H1 (cell line): ENCODE measurements around the gene RGS3. TPM values are rescaled to one million over a fixed set of nuclear protein-coding genes. Genes with fewer than 3 reads are reported as not detected.

Experiments used
- CTCF ChIA-PET: fragments of 300-600 bp; sonication (Branson Sonifier 250); formaldehyde crosslinking; loops from one replicate; lab custom pipeline; 2021; ENCODE audit not compliant: partially characterized antibody; lab: Charles Lee
- POLR2A ChIA-PET: fragments of 300-600 bp; sonication (Branson Sonifier 250); formaldehyde crosslinking; loops from one replicate; lab custom pipeline; 2021; ENCODE audit warnings: inconsistent platforms; ENCODE audit not compliant: partially characterized antibody; lab: Charles Lee
- DNase-seq, 2 experiments: peaks; one replicate each; pipeline versions ENCODE4 v3.0.0 to v3.0.0-alpha.2; 2010 to 2022; ENCODE audit warnings: low spot score in 2 of 2, low read depth in 1 of 2, mixed read lengths in 1 of 2
- FAIRE-seq: peaks from 2 replicates; lab custom pipeline; 2011; peaks lifted over from hg19 to GRCh38; lab: Jason Lieb, UNC
- H2AFZ ChIP-seq: 2 replicates; pipeline ENCODE4 v1.8.1; 2012; ENCODE audit warnings: low read length, inconsistent platforms
- H2AK5ac ChIP-seq: 2 replicates; pipeline ENCODE4 v1.6.1; 2013; ENCODE audit warnings: low read depth, low read length
- H2BK120ac ChIP-seq: replicated peaks from 2 replicates; pipeline ENCODE3; 2013; ENCODE audit warnings: low read depth, low read length, inconsistent platforms
- H2BK12ac ChIP-seq: 2 replicates; pipeline ENCODE4 v1.6.1; 2013; ENCODE audit warnings: low read depth, low read length
- H2BK15ac ChIP-seq: 2 replicates; pipeline ENCODE4 v1.6.1; 2013; ENCODE audit warnings: low read length
- H2BK20ac ChIP-seq: 2 replicates; pipeline ENCODE4 v1.6.1; 2013; ENCODE audit warnings: low read length
- H2BK5ac ChIP-seq: 2 replicates; pipeline ENCODE4 v1.6.1; 2013; ENCODE audit warnings: low read depth, low read length
- H3K14ac ChIP-seq: 2 replicates; pipeline ENCODE4 v1.6.1; 2013; ENCODE audit warnings: inconsistent platforms; ENCODE audit not compliant: insufficient read length
- H3K18ac ChIP-seq: 2 replicates; pipeline ENCODE4 v1.6.1; 2013; ENCODE audit warnings: low read length; ENCODE audit errors: extremely low read depth
- H3K23ac ChIP-seq: 2 replicates; pipeline ENCODE4 v1.6.1; 2013; ENCODE audit warnings: inconsistent platforms; ENCODE audit not compliant: insufficient read length
- H3K23me2 ChIP-seq: 2 replicates; pipeline ENCODE4 v1.6.1; 2013; ENCODE audit warnings: low read depth, low read length
- H3K27ac ChIP-seq: 2 replicates; pipeline ENCODE4 v1.6.1; 2011; ENCODE audit warnings: low read depth, low read length, inconsistent platforms
- H3K27me3 ChIP-seq, 4 experiments: replicated peaks in 1 of 4; 1 replicate in 1 of 4; 2 replicates in 3 of 4; pipeline versions ENCODE4 v1.6.1 to v1.8.1; 2011 to 2013; ENCODE audit warnings: low read length in 3 of 4, mild to moderate bottlenecking in 3 of 4, inconsistent platforms in 2 of 4, mixed read lengths in 2 of 4, moderate library complexity in 1 of 4; ENCODE audit not compliant: control insufficient read depth in 3 of 4, insufficient read depth in 3 of 4; ENCODE audit errors: extremely low read depth in 1 of 4
- H3K36me3 ChIP-seq, 4 experiments: 2 replicates each; pipeline versions ENCODE4 v1.6.1 to v1.8.1; 2011 to 2013; ENCODE audit warnings: mild to moderate bottlenecking in 4 of 4, low read length in 3 of 4, moderate library complexity in 2 of 4, control low read depth in 1 of 4, inconsistent platforms in 1 of 4; ENCODE audit not compliant: insufficient read depth in 4 of 4, control insufficient read depth in 2 of 4
- H3K4ac ChIP-seq: replicated peaks from 2 replicates; pipeline ENCODE3; 2013; ENCODE audit warnings: low read length, low read depth, mixed read lengths, inconsistent platforms; ENCODE audit not compliant: insufficient read length
- H3K4me1 ChIP-seq, 4 experiments: replicated peaks in 1 of 4; 1 replicate in 1 of 4; 2 replicates in 3 of 4; pipeline versions ENCODE4 v1.6.1 to v1.8.1; 2011 to 2013; ENCODE audit warnings: low read length in 3 of 4, inconsistent platforms in 2 of 4, mixed read lengths in 1 of 4; ENCODE audit not compliant: insufficient read depth in 4 of 4, control insufficient read depth in 3 of 4
- H3K4me2 ChIP-seq, 2 experiments: 2 replicates each; pipeline versions ENCODE4 v1.6.1 to v1.8.1; 2011 to 2013; ENCODE audit warnings: low read depth in 2 of 2, low read length in 2 of 2, control low read depth in 1 of 2, inconsistent platforms in 1 of 2, mild to moderate bottlenecking in 1 of 2; ENCODE audit not compliant: insufficient read depth in 1 of 2
- H3K4me3 ChIP-seq, 4 experiments: fragments of 200-600, 300-600 bp in 1 of 4; sonication (generic), shearing (Covaris generic), sonication (Bioruptor Twin) in 1 of 4; 2 replicates each; pipeline versions ENCODE4 v1.5.1 to v1.8.1; 2011 to 2016; ENCODE audit warnings: low read length in 4 of 4, low read depth in 3 of 4, control low read depth in 2 of 4, inconsistent platforms in 2 of 4, mild to moderate bottlenecking in 2 of 4, mixed read lengths in 1 of 4, moderate library complexity in 1 of 4; ENCODE audit not compliant: insufficient read depth in 2 of 4; ENCODE audit errors: extremely low read depth in 1 of 4
- H3K56ac ChIP-seq: replicated peaks from 2 replicates; pipeline ENCODE3; 2013; ENCODE audit warnings: low read depth, mild to moderate bottlenecking, mixed read lengths, low read length, inconsistent platforms; ENCODE audit not compliant: insufficient read length
- H3K79me1 ChIP-seq: 2 replicates; pipeline ENCODE4 v1.6.1; 2013; ENCODE audit warnings: low read depth, low read length, control low read depth
- H3K79me2 ChIP-seq, 2 experiments: 2 replicates each; pipeline versions ENCODE4 v1.6.1 to v1.8.1; 2012 to 2013; ENCODE audit warnings: low read length in 2 of 2, mild to moderate bottlenecking in 2 of 2, inconsistent platforms in 1 of 2; ENCODE audit not compliant: insufficient read depth in 2 of 2, control insufficient read depth in 1 of 2
- H3K9ac ChIP-seq, 4 experiments: replicated peaks in 1 of 4; 1 replicate in 1 of 4; 2 replicates in 3 of 4; pipeline versions ENCODE4 v1.6.1 to v1.8.1; 2011 to 2013; ENCODE audit warnings: low read depth in 3 of 4, low read length in 3 of 4, control low read depth in 2 of 4, mild to moderate bottlenecking in 2 of 4, moderate library complexity in 2 of 4, inconsistent platforms in 1 of 4; ENCODE audit errors: extremely low read depth in 1 of 4
- H3K9me3 ChIP-seq, 2 experiments: 2 replicates each; pipeline versions ENCODE4 v1.6.1 to v1.8.1; 2012 to 2013; ENCODE audit warnings: mild to moderate bottlenecking in 2 of 2, moderate library complexity in 2 of 2, control low read depth in 1 of 2, inconsistent platforms in 1 of 2, low read depth in 1 of 2, low read length in 1 of 2, mixed read lengths in 1 of 2; ENCODE audit not compliant: insufficient read depth in 2 of 2
- H4K20me1 ChIP-seq, 2 experiments: replicated peaks in 1 of 2; 2 replicates each; pipeline versions ENCODE3 to v1.8.1; 2011 to 2013; ENCODE audit warnings: inconsistent platforms in 2 of 2, low read length in 2 of 2, mild to moderate bottlenecking in 1 of 2; ENCODE audit not compliant: insufficient read depth in 2 of 2, control insufficient read depth in 1 of 2
- H4K5ac ChIP-seq: 2 replicates; pipeline ENCODE4 v1.6.1; 2013; ENCODE audit warnings: low read length, low read depth, mixed read lengths, inconsistent platforms; ENCODE audit not compliant: insufficient read length
- H4K8ac ChIP-seq: 2 replicates; pipeline ENCODE4 v1.8.0; 2013; ENCODE audit warnings: mild to moderate bottlenecking, moderate library complexity, low read length, inconsistent platforms; ENCODE audit not compliant: insufficient read depth; ENCODE audit errors: extremely low read depth
- H4K91ac ChIP-seq: replicated peaks from 2 replicates; pipeline ENCODE3; 2013; ENCODE audit warnings: low read length, mixed read lengths, inconsistent platforms; ENCODE audit not compliant: insufficient read length
- BACH1 ChIP-seq: IDR thresholded peaks from 2 replicates; pipeline ENCODE4 v1.6.1; 2012; ENCODE audit warnings: low read length, improper control_type of control experiment
- CREB1 ChIP-seq: IDR thresholded peaks from 2 replicates; pipeline ENCODE4 v1.6.1; 2012; ENCODE audit warnings: inconsistent platforms
- CTBP2 ChIP-seq: IDR thresholded peaks from 2 replicates; pipeline ENCODE4 v1.7.0; 2011; ENCODE audit warnings: borderline replicate concordance, mild to moderate bottlenecking, moderate library complexity, mixed read lengths, low read length; ENCODE audit not compliant: insufficient read depth, insufficient read length
- EGR1 ChIP-seq: IDR thresholded peaks from 2 replicates; pipeline ENCODE4 v1.6.1; 2011; ENCODE audit warnings: low read depth, low read length, borderline replicate concordance
- JUN ChIP-seq: IDR thresholded peaks from 2 replicates; pipeline ENCODE4 v1.6.1; 2011; ENCODE audit warnings: low read depth, mild to moderate bottlenecking, improper control_type of control experiment, low read length
- NANOG ChIP-seq: IDR thresholded peaks from 2 replicates; pipeline ENCODE4 v1.6.1; 2011; ENCODE audit warnings: low read length, low read depth, mild to moderate bottlenecking, inconsistent platforms; ENCODE audit not compliant: insufficient read depth, poor library complexity, severe bottlenecking
- NRF1 ChIP-seq: IDR thresholded peaks from 2 replicates; pipeline ENCODE4 v1.6.1; 2011; ENCODE audit warnings: mild to moderate bottlenecking, low read depth, low read length, improper control_type of control experiment
- POLR2AphosphoS5 ChIP-seq: IDR thresholded peaks from 2 replicates; pipeline ENCODE4 v1.6.1; 2011; ENCODE audit warnings: low read depth, low read length
- RBBP5 ChIP-seq: IDR thresholded peaks from 2 replicates; pipeline ENCODE4 v1.7.1; 2012; ENCODE audit warnings: low read depth, mild to moderate bottlenecking, inconsistent platforms, low read length, moderate library complexity, borderline replicate concordance
- RXRA ChIP-seq: IDR thresholded peaks from 2 replicates; pipeline ENCODE4 v1.6.1; 2011; ENCODE audit warnings: low read depth, mild to moderate bottlenecking, low read length, moderate library complexity; ENCODE audit not compliant: insufficient read depth
- SIX5 ChIP-seq: IDR thresholded peaks from 2 replicates; pipeline ENCODE4 v1.6.1; 2011; ENCODE audit warnings: mild to moderate bottlenecking, low read depth, low read length
- SP2 ChIP-seq: IDR thresholded peaks from 2 replicates; pipeline ENCODE4 v1.6.1; 2012; ENCODE audit warnings: mild to moderate bottlenecking, low read length, inconsistent platforms
- ZNF274 ChIP-seq: IDR thresholded peaks from 2 replicates; pipeline ENCODE4 v1.7.0; 2012; ENCODE audit warnings: low read length, borderline replicate concordance; ENCODE audit errors: extremely low read depth
- WGBS, 2 experiments: shearing (Covaris generic) in 1 of 2; methylation state at CpG; one replicate each; pipeline versions ENCODE4 v1.1.6 to v1.1.7; 2013 to 2015; ENCODE audit warnings: low lambda C conversion rate in 2 of 2, mixed read lengths in 2 of 2, inconsistent platforms in 1 of 2, low coverage in 1 of 2, missing lambda C conversion rate in 1 of 2; ENCODE audit not compliant: insufficient replicate concordance in 2 of 2, insufficient coverage in 1 of 2, insufficient read length in 1 of 2; ENCODE audit errors: extremely low coverage in 1 of 2, missing lambda C conversion rate in 1 of 2; 5-methylcytosine and 5-hydroxymethylcytosine counted together
- polyA plus RNA-seq, 7 experiments: library from polyadenylated mRNA; depleted of rRNA in 3 of 7; stranded (reverse) in 5 of 7; unstranded in 2 of 7; fragments of >200 nt in 5 of 7; fragments of 200-250 nt in 2 of 7; gene quantifications; 1 replicate in 5 of 7; 2 replicates in 1 of 7; 4 replicates in 1 of 7; pipeline versions ENCODE4 v1.2.1 to v1.2.3, GENCODE V29; 2011 to 2013; ENCODE audit warnings: missing spikeins in 2 of 7, mixed read lengths in 2 of 7
- total RNA-seq: library from RNA; stranded (reverse); fragmentation: NEBNext Ultra II Directional; extraction: Animal tissue kit (Norgen Biotek cat#: 25700); gene quantifications from 2 replicates; pipeline ENCODE4 v1.2.1, GENCODE V29; 2021

The RGS3 gene
- total and polyA plus RNA-seq, 2 of the 8 experiments (the other 6 are each of a cell fraction or from before 2014, with no cell fraction given), result 12.6 to 18.2 TPM

DNA sequence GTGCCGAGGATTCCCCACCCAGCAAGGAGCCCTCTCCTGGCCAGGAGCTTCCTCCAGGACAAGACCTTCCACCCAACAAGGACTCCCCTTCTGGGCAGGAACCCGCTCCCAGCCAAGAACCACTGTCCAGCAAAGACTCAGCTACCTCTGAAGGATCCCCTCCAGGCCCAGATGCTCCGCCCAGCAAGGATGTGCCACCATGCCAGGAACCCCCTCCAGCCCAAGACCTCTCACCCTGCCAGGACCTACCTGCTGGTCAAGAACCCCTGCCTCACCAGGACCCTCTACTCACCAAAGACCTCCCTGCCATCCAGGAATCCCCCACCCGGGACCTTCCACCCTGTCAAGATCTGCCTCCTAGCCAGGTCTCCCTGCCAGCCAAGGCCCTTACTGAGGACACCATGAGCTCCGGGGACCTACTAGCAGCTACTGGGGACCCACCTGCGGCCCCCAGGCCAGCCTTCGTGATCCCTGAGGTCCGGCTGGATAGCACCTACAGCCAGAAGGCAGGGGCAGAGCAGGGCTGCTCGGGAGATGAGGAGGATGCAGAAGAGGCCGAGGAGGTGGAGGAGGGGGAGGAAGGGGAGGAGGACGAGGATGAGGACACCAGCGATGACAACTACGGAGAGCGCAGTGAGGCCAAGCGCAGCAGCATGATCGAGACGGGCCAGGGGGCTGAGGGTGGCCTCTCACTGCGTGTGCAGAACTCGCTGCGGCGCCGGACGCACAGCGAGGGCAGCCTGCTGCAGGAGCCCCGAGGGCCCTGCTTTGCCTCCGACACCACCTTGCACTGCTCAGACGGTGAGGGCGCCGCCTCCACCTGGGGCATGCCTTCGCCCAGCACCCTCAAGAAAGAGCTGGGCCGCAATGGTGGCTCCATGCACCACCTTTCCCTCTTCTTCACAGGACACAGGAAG, 120.2 kb downstream of the RGS3 start:
- H3K36me3 ChIP-seq, result peaks cover 0 to 4% (median 0%) of the 10 kb centered on the region in 4 experiments; a peak in 2 of 8 replicates
- H3K27ac ChIP-seq, result no peak overlapping the region
- no peaks in the 10 kb centered on the region for H3K9me3 ChIP-seq
- no peaks in the 10 kb centered on the region for H4K20me1 ChIP-seq
- no peak overlapping the region for H4K8ac ChIP-seq
- no peak overlapping the region for H4K91ac ChIP-seq
- no peak overlapping the region for H3K14ac ChIP-seq
- no peaks in the 10 kb centered on the region for H3K79me1 ChIP-seq
- H3K4ac ChIP-seq, result no peak overlapping the region
- no peak overlapping the region for H3K9ac ChIP-seq
- H3K4me3 ChIP-seq, result no peak overlapping the region
- WGBS, 2 experiments, result 87% methylated on average over 15 of the region's 31 CpGs; no CpG with 5 or more reads in 1 of the 2 experiments
- H3K18ac ChIP-seq, result no peak overlapping the region
- no peak overlapping the region for H2BK15ac ChIP-seq
- no peak overlapping the region for H2BK20ac ChIP-seq
- no peak overlapping the region for H4K5ac ChIP-seq
- no peak overlapping the region for H2BK120ac ChIP-seq
- CTCF ChIA-PET, result interaction anchor here (1.0 to 28.3 kb wide), 10 partner anchors 10 to 309 kb away, joined by 3 to 1065 read pairs (median 6); partner anchors contain the start of gene CDC26
- H3K4me1 ChIP-seq, result no peaks in the 10 kb centered on the region; a peak in 1 of 7 replicates
- H3K27me3 ChIP-seq, result no peaks in the 10 kb centered on the region
- no peak overlapping the region for H2BK12ac ChIP-seq
- no peak overlapping the region for H2AK5ac ChIP-seq
- POLR2A ChIA-PET, result interaction anchor here (2.0 kb wide), 1 partner anchor 10 kb away, joined by 7 read pairs; no protein-coding TSS in a partner anchor
- no peaks in the 10 kb centered on the region for H3K79me2 ChIP-seq
- DNase-seq (no peak), FAIRE-seq (no peak)
- no peak overlapping the region for H3K4me2 ChIP-seq
- no peak overlapping the region for H2BK5ac ChIP-seq
- H3K56ac ChIP-seq, result no peak overlapping the region
- H3K23me2 ChIP-seq, result no peaks in the 10 kb centered on the region; the same call in 1 of the 2 replicates
- H2AFZ ChIP-seq, result no peak overlapping the region
- H3K23ac ChIP-seq, result no peak overlapping the region
- TF ChIP-seq RXRA, result no peak
- TF ChIP-seq EGR1, result no peak
- TF ChIP-seq POLR2AphosphoS5, result no peak
- TF ChIP-seq NANOG, result no peak
- no peak for TF ChIP-seq BACH1
- TF ChIP-seq RBBP5, result no peak
- TF ChIP-seq SIX5, result no peak
- no peak for TF ChIP-seq CREB1
- TF ChIP-seq SP2, result no peak
- no peak for TF ChIP-seq JUN
- TF ChIP-seq CTBP2, result no peak
- no peak for TF ChIP-seq NRF1
- TF ChIP-seq ZNF274, result no peak
